MM.1S (cell line): ENCODE measurements around the gene ATCAY.

Experiments
- CTCF ChIP-seq: fragments of 300-600 bp; sonication (generic); IDR thresholded peaks from 2 replicates; pipeline ENCODE4 v1.5.1; 2016; ENCODE audit warnings: antibody characterized with exemption, low read length, mixed read lengths
- EZH2 ChIP-seq: fragments of 300-600 bp; sonication (generic); optimal IDR thresholded peaks from 2 replicates; pipeline ENCODE3; 2017; ENCODE audit warnings: low read depth, mild to moderate bottlenecking, antibody characterized with exemption, low read length, mixed read lengths
- EZH2phosphoT487 ChIP-seq: fragments of 300-600 bp; sonication (generic); IDR thresholded peaks from 2 replicates; pipeline ENCODE4 v1.6.1; 2018; ENCODE audit warnings: antibody characterized with exemption, low read length

- TF ChIP-seq CTCF (no peak), EZH2 (no peak), EZH2phosphoT487 (no peak)
Measured at GRCh38 chr19:3880471-3881271, at the start of gene ATCAY.
